GM19468 (cell line): ENCODE measurements around the gene DIS3L.
"Not testable (repeated sequence)": the region's sequence is repeated elsewhere in the genome, so short reads cannot be mapped to it uniquely, and the experiment has no call there.

ENCODE experiments used
- ATAC-seq: cut with Tn5 transposase; IDR thresholded peaks from one replicate; pipeline ENCODE4 v1.9.1; 2021; ENCODE audit warnings: mild to moderate bottlenecking, moderate library complexity, moderate number of reproducible peaks; ENCODE audit not compliant: unreplicated experiment; ENCODE audit errors: extremely low read depth

The DIS3L gene

GRCh38 chr15:66306381-66306780 lies 13.0 kb downstream of the DIS3L start:
- ATAC-seq = no peak

GRCh38 chr15:66308531-66308930 lies 15.2 kb downstream of the DIS3L start:
- ATAC-seq = no peak

- no peak for ATAC-seq
These were observed 16.5 kb downstream of the DIS3L start for GRCh38 chr15:66309828-66310227.

- no peak for ATAC-seq
These were observed 17.4 kb downstream of the DIS3L start for GRCh38 chr15:66310786-66311185.

GRCh38 chr15:66312144-66312543 lies 18.8 kb downstream of the DIS3L start:
- no peak for ATAC-seq

- no peak for ATAC-seq
These were observed 30.1 kb downstream of the DIS3L start for GRCh38 chr15:66323312-66323928.

GRCh38 chr15:66326051-66326450 lies 32.7 kb downstream of the DIS3L start:
- ATAC-seq = no peak

GRCh38 chr15:66327736-66328135 lies 34.4 kb downstream of the DIS3L start:
- ATAC-seq = no peak

- no peak for ATAC-seq
These were observed 35.4 kb downstream of the DIS3L start for GRCh38 chr15:66328771-66329170.

- ATAC-seq = not testable (repeated sequence)
These were observed 55.2 kb downstream of the DIS3L start for GRCh38 chr15:66348530-66348929.

- no peak for ATAC-seq
These were observed 62.6 kb downstream of the DIS3L start for GRCh38 chr15:66356077-66356358.

GRCh38 chr15:66356359-66357236 lies 63.2 kb downstream of the DIS3L start, which contains the start of gene TIPIN:
TIPIN (minus strand) TSS chr15:66356685; CDS start chr15:66352947, 3,738 bp downstream.
- peak; percentile 80 for ATAC-seq

GRCh38 chr15:66359740-66360139 lies 66.4 kb downstream of the DIS3L start:
- ATAC-seq = no peak

- ATAC-seq = not testable (repeated sequence)
These were observed 68.5 kb downstream of the DIS3L start for GRCh38 chr15:66361745-66362460.

- ATAC-seq = no peak
These were observed 69.4 kb downstream of the DIS3L start for GRCh38 chr15:66362776-66363175.

- ATAC-seq = no peak
These were observed 71.7 kb downstream of the DIS3L start for GRCh38 chr15:66364944-66365528.

GRCh38 chr15:66369773-66370651 lies 76.6 kb downstream of the DIS3L start:
- no peak for ATAC-seq

- no peak for ATAC-seq
These were observed 80.8 kb downstream of the DIS3L start for GRCh38 chr15:66374179-66374578.

- ATAC-seq = no peak
These were observed 85.6 kb downstream of the DIS3L start for GRCh38 chr15:66378814-66379430.
